ENCODE results near the gene MMP3. TPM values are rescaled to one million over a fixed set of nuclear protein-coding genes. Genes with fewer than 3 reads are reported as not detected.

MMP3 gene
- total RNA-seq, 1 donor from 2014 or later, result not detected

GRCh38 chr11:102793677-102794290 is 49.6 kb downstream of the MMP3 start:
- no peak for DNase-seq (ENCODE audit: extremely low read depth, low read depth, low spot score)

DNA sequence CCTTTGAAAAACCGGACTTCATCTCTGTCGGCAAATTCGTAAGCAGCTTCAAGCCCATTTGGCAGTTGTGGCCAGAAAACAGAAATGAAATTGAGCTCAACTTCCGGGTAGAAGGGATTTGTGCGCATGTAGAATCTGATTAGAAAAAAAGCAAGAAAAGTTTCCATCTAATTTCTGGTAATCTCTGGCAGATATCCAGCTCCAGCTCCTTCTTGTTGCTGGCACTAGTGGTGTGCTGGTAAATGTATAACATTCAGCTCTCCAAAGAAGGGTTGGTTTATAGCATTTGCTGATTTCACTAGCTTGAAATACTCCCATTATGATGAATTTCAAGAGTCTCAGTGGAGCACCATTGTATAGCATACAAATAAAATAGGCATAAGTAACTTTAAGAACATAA is 50.8 kb downstream of the MMP3 start:
- DNase-seq (ENCODE audit: extremely low read depth, low read depth, low spot score), result no peak

DNA sequence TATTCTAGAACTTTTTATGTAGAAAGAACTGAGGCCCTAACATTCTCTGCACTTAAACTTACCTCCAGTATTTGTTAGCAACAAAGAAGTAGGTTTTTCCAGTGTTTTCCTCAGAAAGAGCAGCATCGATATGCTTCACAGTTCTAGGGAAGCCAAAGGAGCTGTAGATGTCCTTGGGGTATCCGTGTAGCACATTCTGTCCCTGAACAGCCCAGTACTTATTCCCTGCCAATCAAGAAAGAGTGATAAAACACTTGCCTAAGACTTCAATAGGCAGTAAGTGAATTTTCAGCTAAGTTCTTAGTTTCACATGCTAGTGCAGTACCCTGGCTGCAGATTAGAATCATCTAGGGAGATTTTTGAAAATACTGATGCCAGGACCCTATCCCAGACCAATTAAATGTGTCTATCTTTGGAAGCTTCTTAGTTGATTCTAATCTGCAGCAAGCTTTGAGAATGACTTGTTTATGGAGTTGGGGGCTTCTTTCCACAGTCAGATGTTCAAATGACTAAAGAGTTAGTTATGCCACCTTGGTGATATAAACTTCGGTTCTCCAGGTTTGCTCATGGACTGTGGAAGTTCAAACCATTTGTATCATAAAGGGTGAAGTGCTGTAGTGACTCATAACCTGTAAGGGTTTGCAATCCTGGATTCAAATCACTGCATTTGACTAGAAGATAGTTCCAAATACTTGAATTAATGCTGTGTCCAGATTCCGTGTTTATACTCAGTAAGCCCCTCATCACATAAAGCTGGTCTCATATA is 52.0 kb downstream of the MMP3 start:
- DNase-seq (ENCODE audit: extremely low read depth, low read depth, low spot score), result no peak

DNA sequence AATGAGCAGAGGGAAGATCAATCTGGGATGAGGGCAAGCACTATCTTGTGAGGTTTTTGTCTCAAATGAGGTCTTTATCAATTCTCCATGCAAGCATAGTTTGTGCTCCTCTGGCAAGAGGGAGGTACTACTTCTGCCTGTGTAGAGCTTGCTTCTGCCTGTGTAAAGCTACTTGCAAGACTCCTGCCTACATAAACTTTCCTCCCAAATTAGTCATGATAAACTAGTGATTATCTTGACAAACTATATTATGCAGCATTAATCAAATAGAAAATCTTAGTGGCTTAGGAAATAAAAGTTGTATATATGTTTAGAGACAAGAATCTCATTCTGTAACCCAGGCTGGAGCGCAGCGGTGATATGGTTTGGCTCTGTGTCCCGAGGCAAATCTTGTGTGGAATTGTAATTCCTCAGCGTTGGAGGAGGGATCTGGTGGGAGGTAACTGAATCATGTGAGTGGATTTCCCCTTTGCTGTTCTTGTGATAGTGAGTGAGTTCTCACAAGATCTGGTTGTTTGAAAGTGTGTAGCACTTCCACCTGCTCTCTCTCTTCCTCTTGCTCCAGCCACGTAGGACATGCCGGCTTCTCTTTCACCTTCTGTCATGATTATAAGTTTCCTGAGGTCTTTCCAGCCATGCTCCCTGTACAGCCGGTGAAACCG is 54.9 kb downstream of the MMP3 start:
- no peak for DNase-seq (ENCODE audit: extremely low read depth, low read depth, low spot score)

Other genes starting within 250 kb of the MMP3 start
- not detected in 2 replicates for gene MMP20, start 218.3 kb downstream of the MMP3 start, total RNA-seq
- not detected in 2 replicates for gene MMP27, start 137.8 kb downstream of the MMP3 start, total RNA-seq
- not detected in 2 replicates for gene MMP8, start 118.7 kb downstream of the MMP3 start, total RNA-seq
- 29.5 and 39.8 TPM in 2 replicates for gene MMP10, start 63.0 kb downstream of the MMP3 start, total RNA-seq
- gene MMP1, start 45.4 kb downstream of the MMP3 start, total RNA-seq, result 2,602 and 5,796 TPM in 2 replicates
- gene MMP12, start 31.4 kb upstream of the MMP3 start, total RNA-seq, result not detected in 2 replicates
- gene MMP13, start 112.1 kb upstream of the MMP3 start, total RNA-seq, result not detected in 2 replicates
- 82.1 and 85.1 TPM in 2 replicates for gene DCUN1D5, start 248.6 kb upstream of the MMP3 start, total RNA-seq

All from glomerular endothelial cell (primary cell).